ENCODE data around the gene FAM210B. TPM values are rescaled to one million over a fixed set of nuclear protein-coding genes. Genes with fewer than 3 reads are reported as not detected.
A peak's percentile ranks its signal among the peaks of the same experiment; 100 is the strongest.

Gene FAM210B
- total RNA-seq (10 to 100 TPM; 11.3 to 33.8 (median 26.1) TPM), polyA plus RNA-seq (10 to 100 TPM; 32.5 to 42.6 (median 32.5) TPM)
- long read RNA-seq, donor 1, transcript FAM210B-201 (3 exons, 3,046 nt), result major isoform, 9 of 9 reads
- long read RNA-seq, donor 1, partial matches to known transcripts, result 0 of 9 reads
- long read RNA-seq, donor 1, other reads (novel, unspliced or antisense), result 0 of 9 reads
- long read RNA-seq, donor 2, transcript FAM210B-201 (3 exons, 3,046 nt), result major isoform, 10 of 10 reads
- long read RNA-seq, donor 2, partial matches to known transcripts, result 0 of 10 reads
- long read RNA-seq, donor 2, other reads (novel, unspliced or antisense), result 0 of 10 reads
- long read RNA-seq, donor 3, transcript FAM210B-201 (3 exons, 3,046 nt), result major isoform, 10 of 10 reads
- long read RNA-seq, donor 3, partial matches to known transcripts, result 0 of 10 reads
- long read RNA-seq, donor 3, other reads (novel, unspliced or antisense), result 0 of 10 reads
- long read RNA-seq, donor 4, partial matches to known transcripts, result 0 of 2 reads
- long read RNA-seq, donor 4, other reads (novel, unspliced or antisense), result 0 of 2 reads
- long read RNA-seq, donor 5, transcript FAM210B-201 (3 exons, 3,046 nt), result major isoform, 29 of 30 reads
- long read RNA-seq, donor 5, partial matches to known transcripts, result 0 of 30 reads
- long read RNA-seq, donor 5, other reads (novel, unspliced or antisense), result 0 of 30 reads
- long read RNA-seq, donor 6, transcript FAM210B-201 (3 exons, 3,046 nt), result major isoform, 33 of 33 reads
- long read RNA-seq, donor 6, partial matches to known transcripts, result 0 of 33 reads
- long read RNA-seq, donor 6, other reads (novel, unspliced or antisense), result 0 of 33 reads
- long read RNA-seq, donor 7, transcript FAM210B-201 (3 exons, 3,046 nt), result major isoform, 19 of 20 reads
- long read RNA-seq, donor 7, partial matches to known transcripts, result 0 of 20 reads
- long read RNA-seq, donor 7, other reads (novel, unspliced or antisense), result 0 of 20 reads
- long read RNA-seq, donor 8, transcript FAM210B-201 (3 exons, 3,046 nt), result major isoform, 21 of 21 reads
- long read RNA-seq, donor 8, partial matches to known transcripts, result 0 of 21 reads
- long read RNA-seq, donor 8, other reads (novel, unspliced or antisense), result 0 of 21 reads
- long read RNA-seq, donor 9, transcript FAM210B-201 (3 exons, 3,046 nt), result major isoform, 19 of 29 reads
- long read RNA-seq, donor 9, partial matches to known transcripts, result 10 of 29 reads
- long read RNA-seq, donor 9, other reads (novel, unspliced or antisense), result 0 of 29 reads
- long read RNA-seq, donor 10, partial matches to known transcripts, result 0 of 4 reads
- long read RNA-seq, donor 10, other reads (novel, unspliced or antisense), result 0 of 4 reads

- intact Hi-C loops (cut with DNase I; ENCODE audit: low total_unique reads), result no loop called here
- H3K9me3 ChIP-seq, result no peaks in the 10 kb centered on the region
- H3K4me1 ChIP-seq, result peaks cover 18 to 45% (median 29%) of the 10 kb centered on the region in 4 donors
- TF ChIP-seq EP300 (IDR thresholded peaks at IDR 0.05) (no peak), POLR2AphosphoS5 (IDR thresholded peaks at IDR 0.05) (peak in 2 of 3 donors; percentile 63 to 79), CTCF (IDR thresholded peaks at IDR 0.05) (no peak)
- no peaks in the 10 kb centered on the region for H3K27me3 ChIP-seq
- peak within 1 kb of the TSS; percentile 75 to 91 (median 86) for H3K27ac ChIP-seq
- WGBS, 5 donors, result 0 to 6% (median 1%) methylated on average over 6 to 63 of the region's 63 CpGs
- H3K36me3 ChIP-seq, result peaks cover 0 to 8% (median 2%) of the 10 kb centered on the region in 4 donors
- DNase-seq, result peak; percentile 88 to 96
- H3K4me3 ChIP-seq, result peak within 1 kb of the TSS; percentile 91 to 97 (median 96)
Measured at GRCh38 chr20:56358600-56359211, at the start of gene FAM210B. Gene FAM210B (plus strand): TSS chr20:56358974. CDS start chr20:56359006, 32 bp downstream.

GRCh38 chr20:56316051-56316450 lies 42.7 kb upstream of the FAM210B start:
- Histone ChIP-seq H3K4me3 (no peak overlapping the region), H3K4me1 (no peaks in the 10 kb centered on the region), H3K27me3 (peaks cover 0 to 10% (median 4%) of the 10 kb centered on the region in 3 donors), H3K36me3 (no peaks in the 10 kb centered on the region), H3K9me3 (peaks cover 0 to 5% (median 2%) of the 10 kb centered on the region in 4 donors), H3K27ac (no peak overlapping the region)
- WGBS, 5 donors, result 66 to 76% (median 71%) methylated on average over 6 to 8 of the region's 8 CpGs
- DNase-seq, result no peak
- intact Hi-C loops (cut with DNase I; ENCODE audit: low total_unique reads), result no loop called here
- TF ChIP-seq POLR2AphosphoS5 (IDR thresholded peaks at IDR 0.05) (no peak), EP300 (IDR thresholded peaks at IDR 0.05) (no peak), POLR2A (IDR thresholded peaks at IDR 0.05) (no peak)

- intact Hi-C loops (cut with DNase I; ENCODE audit: low total_unique reads), result no loop called here
- peaks cover 0 to 10% (median 4%) of the 10 kb centered on the region in 3 donors for H3K27me3 ChIP-seq
- DNase-seq, result no peak
- H3K4me3 ChIP-seq, result no peak overlapping the region
- WGBS, 5 donors, result 78 to 83% (median 81%) methylated on average over 3 of the region's 3 CpGs
- H3K9me3 ChIP-seq, result peaks cover 0 to 5% (median 2%) of the 10 kb centered on the region in 4 donors
- H3K36me3 ChIP-seq, result no peaks in the 10 kb centered on the region
- TF ChIP-seq CTCF (IDR thresholded peaks at IDR 0.05) (no peak), EP300 (IDR thresholded peaks at IDR 0.05) (no peak), POLR2AphosphoS5 (IDR thresholded peaks at IDR 0.05) (no peak), POLR2A (IDR thresholded peaks at IDR 0.05) (no peak)
- H3K4me1 ChIP-seq, result no peaks in the 10 kb centered on the region
- H3K27ac ChIP-seq, result no peak overlapping the region
Measured at GRCh38 chr20:56316483-56316882, 42.3 kb upstream of the FAM210B start.

GRCh38 chr20:56322681-56323080 lies 36.1 kb upstream of the FAM210B start:
- no peaks in the 10 kb centered on the region for H3K4me1 ChIP-seq
- H3K27ac ChIP-seq, result no peak overlapping the region
- no peak for TF ChIP-seq CTCF (IDR thresholded peaks at IDR 0.05)
- no peak for TF ChIP-seq POLR2A (IDR thresholded peaks at IDR 0.05)
- TF ChIP-seq EP300 (IDR thresholded peaks at IDR 0.05), result no peak
- no peak for TF ChIP-seq POLR2AphosphoS5 (IDR thresholded peaks at IDR 0.05)
- no peaks in the 10 kb centered on the region for H3K9me3 ChIP-seq
- H3K36me3 ChIP-seq, result no peaks in the 10 kb centered on the region
- no peak for DNase-seq
- intact Hi-C loops (cut with DNase I; ENCODE audit: low total_unique reads), result no loop called here
- H3K27me3 ChIP-seq, result peaks cover 0 to 7% (median 0%) of the 10 kb centered on the region in 3 donors
- no peak overlapping the region for H3K4me3 ChIP-seq
- WGBS, 5 donors, result 37 to 42% (median 38%) methylated on average over 4 of the region's 4 CpGs

All from stomach (tissue), 19 donors.